NB4 (cell line): Measurements from ENCODE around the gene GPSM1.

Experiments
- DNase-seq: peaks from one replicate; pipeline ENCODE4 v3.0.0; 2010; ENCODE audit warnings: low read depth
- H3K4me3 ChIP-seq: one replicate; pipeline ENCODE4 v1.5.1; 2011; ENCODE audit warnings: mild to moderate bottlenecking, low read depth, low read length, moderate library complexity
- CTCF ChIP-seq: IDR thresholded peaks from one replicate; pipeline ENCODE4 v1.5.1; 2012; ENCODE audit warnings: low read depth, low read length
- MYC ChIP-seq: IDR thresholded peaks from 2 replicates; pipeline ENCODE4 v1.6.1; 2011; ENCODE audit warnings: low read depth, low read length
- POLR2A ChIP-seq: IDR thresholded peaks from 2 replicates; pipeline ENCODE4 v1.6.1; 2011; ENCODE audit warnings: mild to moderate bottlenecking; ENCODE audit not compliant: insufficient read length; ENCODE audit errors: extremely low read depth
- TF ChIP-seq, protein P1 (sequence below): IDR thresholded peaks from 2 replicates; pipeline ENCODE4 v1.6.1; 2011; ENCODE audit warnings: low read depth, low read length

GPSM1 gene

GRCh38 chr9:136330406-136330990, 3.2 kb downstream of the GPSM1 start:
- no peak overlapping the region for H3K4me3 ChIP-seq
- no peak for TF ChIP-seq POLR2A
- TF ChIP-seq CTCF: no peak
- TF ChIP-seq, protein P1, sequence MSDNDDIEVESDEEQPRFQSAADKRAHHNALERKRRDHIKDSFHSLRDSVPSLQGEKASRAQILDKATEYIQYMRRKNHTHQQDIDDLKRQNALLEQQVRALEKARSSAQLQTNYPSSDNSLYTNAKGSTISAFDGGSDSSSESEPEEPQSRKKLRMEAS: no peak
- TF ChIP-seq MYC: no peak
- DNase-seq: no peak

DNA sequence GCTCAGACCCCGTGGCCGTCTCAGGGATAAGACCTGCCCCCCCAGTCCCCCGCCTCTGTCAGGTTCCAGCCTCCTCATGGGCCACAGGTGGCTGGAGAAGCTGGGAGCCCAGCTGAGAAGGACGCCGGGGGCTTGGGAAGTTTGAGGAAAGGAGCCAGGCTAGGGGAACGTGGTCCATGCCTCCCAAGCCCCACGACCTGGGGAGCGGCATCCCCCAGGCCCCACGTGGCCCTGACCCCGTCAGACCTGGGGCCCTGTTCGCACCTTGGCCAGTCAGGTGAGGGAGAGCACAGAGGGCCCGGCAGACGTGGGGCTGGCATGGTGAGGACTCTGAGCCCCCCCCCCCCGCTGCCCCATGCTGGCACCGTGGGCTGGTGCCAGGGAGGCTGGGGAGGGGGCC, 3.7 kb downstream of the GPSM1 start:
- TF ChIP-seq CTCF: no peak
- no peak overlapping the region for H3K4me3 ChIP-seq
- DNase-seq: no peak

GRCh38 chr9:136331556-136332481, 4.5 kb downstream of the GPSM1 start:
- H3K4me3 ChIP-seq: no peak overlapping the region
- DNase-seq: no peak
- no peak for TF ChIP-seq MYC
- no peak for TF ChIP-seq POLR2A
- TF ChIP-seq, protein P1: no peak
- no peak for TF ChIP-seq CTCF

- no peak overlapping the region for H3K4me3 ChIP-seq
- TF ChIP-seq, protein P1: no peak
- TF ChIP-seq POLR2A: no peak
- TF ChIP-seq CTCF: no peak
- no peak for DNase-seq
Measured at GRCh38 chr9:136332482-136332983, 5.2 kb downstream of the GPSM1 start.

DNA sequence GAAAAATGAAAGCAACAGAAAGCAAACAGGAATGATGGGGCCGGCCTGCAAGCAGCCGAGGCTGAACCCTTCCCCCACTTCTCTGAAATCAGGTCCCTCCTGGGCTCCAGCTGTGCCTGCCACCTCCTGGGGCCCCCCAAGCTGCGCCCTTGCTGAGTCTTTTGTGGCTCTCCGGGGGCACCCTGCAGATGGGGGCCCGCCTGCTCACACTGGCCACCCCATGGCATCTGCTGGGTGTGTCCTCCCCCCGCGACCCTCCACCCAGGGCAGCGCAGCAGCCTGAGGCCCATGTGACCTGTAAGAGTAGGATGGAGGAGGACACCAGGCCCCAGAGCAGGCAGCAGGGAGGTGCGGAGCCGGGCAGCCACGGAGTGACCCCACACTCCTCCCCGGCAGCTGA, 5.7 kb downstream of the GPSM1 start:
- no peak overlapping the region for H3K4me3 ChIP-seq
- no peak for DNase-seq
- TF ChIP-seq, protein P1: no peak
- TF ChIP-seq MYC (no peak), POLR2A (no peak), CTCF (no peak)
